HepG2 (cell line): ENCODE measurements around the gene SDC4. TPM values are rescaled to one million over a fixed set of nuclear protein-coding genes. Genes with fewer than 3 reads are reported as not detected.

ENCODE experiments used
- AHR ChIP-seq: IDR thresholded peaks from 2 replicates; pipeline ENCODE4 v1.6.1; 2018; ENCODE audit warnings: missing genetic modification reagents, missing compliant biosample characterization
- ATM ChIP-seq: fragments of 450-650 bp; IDR thresholded peaks from 2 replicates; pipeline ENCODE4 v1.7.1; 2017; ENCODE audit warnings: mild to moderate bottlenecking, borderline replicate concordance
- CBX5 ChIP-seq: sonication (generic); formaldehyde crosslinking; IDR thresholded peaks from 2 replicates; pipeline ENCODE4 v1.4.0; 2020; ENCODE audit warnings: missing genetic modification reagents, borderline replicate concordance
- FOXK2 ChIP-seq: fragments of 450-650 bp; IDR thresholded peaks from 2 replicates; pipeline ENCODE4 v1.6.1; 2016
- HIVEP1 ChIP-seq: sonication (generic); formaldehyde crosslinking; IDR thresholded peaks from 2 replicates; pipeline ENCODE4 v1.4.0; 2020; ENCODE audit warnings: mild to moderate bottlenecking, missing genetic modification reagents
- KMT2B ChIP-seq: IDR thresholded peaks from 2 replicates; pipeline ENCODE4 v1.6.1; 2016; ENCODE audit warnings: missing genetic modification reagents, missing compliant biosample characterization
- NCOR1 ChIP-seq: fragments of 200-600 bp; sonication (generic); IDR thresholded peaks from 2 replicates; pipeline ENCODE4 v1.7.0; 2017; ENCODE audit warnings: antibody characterized with exemption, low read length, borderline replicate concordance
- NFIC ChIP-seq: IDR thresholded peaks from 2 replicates; pipeline ENCODE4 v1.6.1; 2012; ENCODE audit warnings: mild to moderate bottlenecking, low read length, inconsistent platforms
- NONO ChIP-seq, 2 experiments: fragments of 450-650 bp in 1 of 2; sonication (generic) in 1 of 2; formaldehyde crosslinking in 1 of 2; IDR thresholded peaks in 1 of 2; conservative IDR thresholded peaks in 1 of 2; 2 replicates each; pipeline versions ENCODE4 v1.6.1 to v1.8.0; 2017 to 2022; ENCODE audit warnings: mild to moderate bottlenecking in 1 of 2, missing genetic modification reagents in 1 of 2, moderate library complexity in 1 of 2
- RBM22 ChIP-seq: fragments of 200-400 bp; formaldehyde crosslinking; optimal IDR thresholded peaks from 2 replicates; pipeline ENCODE3; 2017; ENCODE audit warnings: mild to moderate bottlenecking, low read length, moderate library complexity
- RXRB ChIP-seq: IDR thresholded peaks from 2 replicates; pipeline ENCODE4 v1.6.1; 2016; ENCODE audit warnings: borderline replicate concordance, missing genetic modification reagents, missing compliant biosample characterization
- SP5 ChIP-seq: IDR thresholded peaks from 2 replicates; pipeline ENCODE4 v1.6.1; 2016; ENCODE audit warnings: low read depth, borderline replicate concordance
- SRF ChIP-seq: IDR thresholded peaks from 2 replicates; pipeline ENCODE4 v1.6.1; 2011; ENCODE audit warnings: mild to moderate bottlenecking, low read depth, low read length, moderate library complexity
- ZNF138 ChIP-seq: sonication (generic); formaldehyde crosslinking; IDR thresholded peaks from 2 replicates; pipeline ENCODE4 v1.5.0; 2020; ENCODE audit warnings: mild to moderate bottlenecking, low read depth, missing genetic modification reagents
- ZNF207 ChIP-seq: fragments of 450-650 bp; IDR thresholded peaks from 2 replicates; pipeline ENCODE4 v1.6.1; 2016; ENCODE audit warnings: antibody characterized with exemption, borderline replicate concordance
- ZNF230 ChIP-seq: sonication (generic); formaldehyde crosslinking; IDR thresholded peaks from 2 replicates; pipeline ENCODE4 v1.4.0; 2020; ENCODE audit warnings: mild to moderate bottlenecking, missing genetic modification reagents
- ZNF367 ChIP-seq: sonication (generic); formaldehyde crosslinking; IDR thresholded peaks from 2 replicates; pipeline ENCODE4 v1.4.0; 2020; ENCODE audit warnings: missing genetic modification reagents, borderline replicate concordance
- ZNF678 ChIP-seq: sonication (generic); formaldehyde crosslinking; IDR thresholded peaks from 2 replicates; pipeline ENCODE4 v1.4.0; 2020; ENCODE audit warnings: mild to moderate bottlenecking, missing genetic modification reagents
- polyA plus RNA-seq, 8 experiments: library from polyadenylated mRNA; depleted of rRNA in 3 of 8; stranded (reverse) in 7 of 8; unstranded in 1 of 8; fragments of >200 nt; fragmentation: Illumina TruSeq in 4 of 8; extraction: Trizol in 4 of 8; gene quantifications; 2 replicates each; pipeline versions ENCODE4 v1.2.1 to v1.2.3, GENCODE V29; 2011 to 2016; ENCODE audit warnings: low read depth in 4 of 8, missing spikeins in 1 of 8, mixed read lengths in 1 of 8; ENCODE audit not compliant: insufficient read depth in 1 of 8
- total RNA-seq, 5 experiments: library from RNA; depleted of rRNA; stranded (reverse); fragments of >200 nt; fragmentation: Illumina TruSeq; extraction: Trizol; gene quantifications; 2 replicates each; pipeline ENCODE4 v1.2.3, GENCODE V29; 2016; ENCODE audit warnings: low read depth in 1 of 5
- TF ChIP-seq, protein P1 (sequence below): sonication (generic); formaldehyde crosslinking; IDR thresholded peaks from 2 replicates; pipeline ENCODE4 v1.4.0; 2020; ENCODE audit warnings: mild to moderate bottlenecking, missing genetic modification reagents, borderline replicate concordance
- TF ChIP-seq, protein P2 (sequence below): sonication (generic); formaldehyde crosslinking; IDR thresholded peaks from 2 replicates; pipeline ENCODE4 v1.4.0; 2020; ENCODE audit warnings: missing genetic modification reagents
- TF ChIP-seq, protein P3 (sequence below): sonication (generic); formaldehyde crosslinking; IDR thresholded peaks from 2 replicates; pipeline ENCODE4 v1.4.0; 2020; ENCODE audit warnings: mild to moderate bottlenecking, missing genetic modification reagents
- TF ChIP-seq, protein P4 (sequence below): sonication (generic); formaldehyde crosslinking; IDR thresholded peaks from 2 replicates; pipeline ENCODE4 v1.5.0; 2020; ENCODE audit warnings: missing genetic modification reagents

The SDC4 gene
- total and polyA plus RNA-seq, 2 of the 13 experiments (the other 11 are each of a cell fraction or from before 2014, with no cell fraction given), result 49.0 to 65.1 TPM

DNA sequence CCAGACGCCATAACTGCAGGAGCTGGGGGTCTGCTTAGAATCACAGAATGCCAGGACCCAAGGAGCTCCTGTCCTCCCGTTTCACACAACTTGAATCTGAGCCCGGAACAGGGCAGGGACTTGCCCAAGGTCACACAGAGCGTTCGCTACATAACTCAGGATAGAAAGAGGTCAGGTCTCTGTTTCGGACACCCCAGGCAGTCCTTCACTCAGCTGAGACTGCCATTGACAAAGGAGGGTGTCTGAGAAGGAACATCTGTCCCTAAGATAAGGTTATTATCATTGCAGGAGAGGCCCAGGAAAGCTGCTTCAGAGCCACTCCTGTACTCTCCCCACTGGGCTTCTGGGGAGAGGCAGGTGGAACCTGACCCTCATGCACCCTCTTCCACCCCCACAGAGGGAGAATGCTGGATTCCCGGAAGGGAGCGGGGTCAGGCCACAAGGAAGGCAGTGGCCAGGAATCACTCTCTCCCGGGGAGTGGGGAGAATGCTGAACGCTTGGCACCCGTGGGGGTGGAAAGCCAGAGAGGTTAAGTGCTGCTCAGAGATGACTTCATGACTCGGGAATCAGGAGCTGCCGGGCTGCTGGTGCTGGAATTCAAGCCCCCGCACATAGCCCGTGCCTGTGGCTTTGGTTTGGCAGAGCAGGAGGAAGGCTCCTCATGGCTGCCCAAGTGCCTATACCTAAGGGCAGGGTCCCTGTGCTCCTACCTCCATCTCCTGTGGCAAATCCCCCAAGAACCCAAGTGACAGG, 10.7 kb downstream of the SDC4 start (continued):
- TF ChIP-seq NONO (IDR thresholded peaks at IDR 0.05) (no peak), NONO (CRISPR knock-in tag; conservative IDR thresholded peaks at IDR 0.05) (no peak; the same call in 1 of the 2 replicates), RXRB (CRISPR knock-in tag) (no peak; the same call in 1 of the 2 replicates), AHR (CRISPR knock-in tag) (peak; percentile 54; the same call in 1 of the 2 replicates), NCOR1 (peak; percentile 37), RBM22 (peak; percentile 67), HIVEP1 (peak; percentile 51), CBX5 (CRISPR knock-in tag) (0 out of 2 replicates have a peak, but pooled peaks have one; percentile 13), ZNF678 (CRISPR knock-in tag) (0 out of 2 replicates have a peak, but pooled peaks have one; percentile 16), SRF (no peak), NFIC (peak; percentile 15; the same call in 1 of the 2 replicates), SP5 (CRISPR knock-in tag) (0 out of 2 replicates have a peak, but pooled peaks have one; percentile 18), FOXK2 (no peak), ZNF207 (no peak), ATM (no peak), KMT2B (no peak), ZNF230 (CRISPR knock-in tag) (peak; percentile 25; the same call in 1 of the 2 replicates), ZNF367 (CRISPR knock-in tag) (no peak), ZNF138 (CRISPR knock-in tag) (no peak)
- TF ChIP-seq, protein P1, sequence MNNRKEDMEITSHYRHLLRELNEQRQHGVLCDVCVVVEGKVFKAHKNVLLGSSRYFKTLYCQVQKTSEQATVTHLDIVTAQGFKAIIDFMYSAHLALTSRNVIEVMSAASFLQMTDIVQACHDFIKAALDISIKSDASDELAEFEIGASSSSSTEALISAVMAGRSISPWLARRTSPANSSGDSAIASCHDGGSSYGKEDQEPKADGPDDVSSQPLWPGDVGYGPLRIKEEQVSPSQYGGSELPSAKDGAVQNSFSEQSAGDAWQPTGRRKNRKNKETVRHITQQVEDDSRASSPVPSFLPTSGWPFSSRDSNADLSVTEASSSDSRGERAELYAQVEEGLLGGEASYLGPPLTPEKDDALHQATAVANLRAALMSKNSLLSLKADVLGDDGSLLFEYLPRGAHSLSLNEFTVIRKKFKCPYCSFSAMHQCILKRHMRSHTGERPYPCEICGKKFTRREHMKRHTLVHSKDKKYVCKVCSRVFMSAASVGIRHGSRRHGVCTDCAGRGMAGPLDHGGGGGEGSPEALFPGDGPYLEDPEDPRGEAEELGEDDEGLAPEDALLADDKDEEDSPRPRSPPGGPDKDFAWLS (CRISPR knock-in tag), result no peak
- TF ChIP-seq, protein P2, sequence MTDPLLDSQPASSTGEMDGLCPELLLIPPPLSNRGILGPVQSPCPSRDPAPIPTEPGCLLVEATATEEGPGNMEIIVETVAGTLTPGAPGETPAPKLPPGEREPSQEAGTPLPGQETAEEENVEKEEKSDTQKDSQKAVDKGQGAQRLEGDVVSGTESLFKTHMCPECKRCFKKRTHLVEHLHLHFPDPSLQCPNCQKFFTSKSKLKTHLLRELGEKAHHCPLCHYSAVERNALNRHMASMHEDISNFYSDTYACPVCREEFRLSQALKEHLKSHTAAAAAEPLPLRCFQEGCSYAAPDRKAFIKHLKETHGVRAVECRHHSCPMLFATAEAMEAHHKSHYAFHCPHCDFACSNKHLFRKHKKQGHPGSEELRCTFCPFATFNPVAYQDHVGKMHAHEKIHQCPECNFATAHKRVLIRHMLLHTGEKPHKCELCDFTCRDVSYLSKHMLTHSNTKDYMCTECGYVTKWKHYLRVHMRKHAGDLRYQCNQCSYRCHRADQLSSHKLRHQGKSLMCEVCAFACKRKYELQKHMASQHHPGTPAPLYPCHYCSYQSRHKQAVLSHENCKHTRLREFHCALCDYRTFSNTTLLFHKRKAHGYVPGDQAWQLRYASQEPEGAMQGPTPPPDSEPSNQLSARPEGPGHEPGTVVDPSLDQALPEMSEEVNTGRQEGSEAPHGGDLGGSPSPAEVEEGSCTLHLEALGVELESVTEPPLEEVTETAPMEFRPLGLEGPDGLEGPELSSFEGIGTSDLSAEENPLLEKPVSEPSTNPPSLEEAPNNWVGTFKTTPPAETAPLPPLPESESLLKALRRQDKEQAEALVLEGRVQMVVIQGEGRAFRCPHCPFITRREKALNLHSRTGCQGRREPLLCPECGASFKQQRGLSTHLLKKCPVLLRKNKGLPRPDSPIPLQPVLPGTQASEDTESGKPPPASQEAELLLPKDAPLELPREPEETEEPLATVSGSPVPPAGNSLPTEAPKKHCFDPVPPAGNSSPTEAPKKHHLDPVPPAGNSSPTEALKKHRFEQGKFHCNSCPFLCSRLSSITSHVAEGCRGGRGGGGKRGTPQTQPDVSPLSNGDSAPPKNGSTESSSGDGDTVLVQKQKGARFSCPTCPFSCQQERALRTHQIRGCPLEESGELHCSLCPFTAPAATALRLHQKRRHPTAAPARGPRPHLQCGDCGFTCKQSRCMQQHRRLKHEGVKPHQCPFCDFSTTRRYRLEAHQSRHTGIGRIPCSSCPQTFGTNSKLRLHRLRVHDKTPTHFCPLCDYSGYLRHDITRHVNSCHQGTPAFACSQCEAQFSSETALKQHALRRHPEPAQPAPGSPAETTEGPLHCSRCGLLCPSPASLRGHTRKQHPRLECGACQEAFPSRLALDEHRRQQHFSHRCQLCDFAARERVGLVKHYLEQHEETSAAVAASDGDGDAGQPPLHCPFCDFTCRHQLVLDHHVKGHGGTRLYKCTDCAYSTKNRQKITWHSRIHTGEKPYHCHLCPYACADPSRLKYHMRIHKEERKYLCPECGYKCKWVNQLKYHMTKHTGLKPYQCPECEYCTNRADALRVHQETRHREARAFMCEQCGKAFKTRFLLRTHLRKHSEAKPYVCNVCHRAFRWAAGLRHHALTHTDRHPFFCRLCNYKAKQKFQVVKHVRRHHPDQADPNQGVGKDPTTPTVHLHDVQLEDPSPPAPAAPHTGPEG (CRISPR knock-in tag), result no peak
- TF ChIP-seq, protein P3, sequence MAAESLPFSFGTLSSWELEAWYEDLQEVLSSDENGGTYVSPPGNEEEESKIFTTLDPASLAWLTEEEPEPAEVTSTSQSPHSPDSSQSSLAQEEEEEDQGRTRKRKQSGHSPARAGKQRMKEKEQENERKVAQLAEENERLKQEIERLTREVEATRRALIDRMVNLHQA, result no peak
- TF ChIP-seq, protein P4, sequence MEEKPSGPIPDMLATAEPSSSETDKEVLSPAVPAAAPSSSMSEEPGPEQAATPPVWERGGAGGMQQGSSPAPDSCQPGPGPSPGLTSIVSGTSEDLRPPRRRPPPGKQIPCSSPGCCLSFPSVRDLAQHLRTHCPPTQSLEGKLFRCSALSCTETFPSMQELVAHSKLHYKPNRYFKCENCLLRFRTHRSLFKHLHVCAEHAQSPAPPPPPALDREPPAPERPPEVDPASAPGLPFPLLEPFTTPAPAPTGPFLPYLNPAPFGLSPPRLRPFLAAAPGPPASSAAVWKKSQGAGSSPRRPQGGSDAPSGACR (CRISPR knock-in tag), result peak; percentile 58; the same call in 1 of the 2 replicates
